ENCODE results near the gene CDT1.
"Not testable (repeated sequence)": the region's sequence is repeated elsewhere in the genome, so short reads cannot be mapped to it uniquely, and the experiment has no call there.

Gene CDT1

GRCh38 chr16:88816736-88817535 lies 13.3 kb downstream of the CDT1 start:
- no peak for DNase-seq (ENCODE audit: low spot score)

GRCh38 chr16:88817785-88818574 lies 14.4 kb downstream of the CDT1 start:
- no peak for DNase-seq (ENCODE audit: low spot score)

DNA sequence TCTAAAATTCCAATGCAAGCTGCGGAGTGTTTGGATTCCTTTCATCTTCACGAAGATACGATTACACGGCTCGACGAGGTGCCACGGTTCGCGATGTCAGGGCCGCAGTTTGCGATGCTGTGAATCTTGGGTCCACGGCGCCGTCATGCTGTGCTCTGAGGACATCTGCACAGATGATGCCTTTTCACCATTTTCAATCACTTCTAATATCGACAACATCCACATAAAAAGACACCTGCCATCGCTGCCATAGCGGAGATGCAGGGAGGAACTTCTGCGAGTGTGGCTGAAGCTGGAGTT lies 14.9 kb downstream of the CDT1 start:
- DNase-seq (ENCODE audit: low spot score): no peak

- DNase-seq (ENCODE audit: low spot score): no peak
Measured at GRCh38 chr16:88819126-88819525, 15.5 kb downstream of the CDT1 start.

GRCh38 chr16:88820385-88821025 lies 16.9 kb downstream of the CDT1 start:
- no peak for DNase-seq (ENCODE audit: low spot score)

- no peak for DNase-seq (ENCODE audit: low spot score)
Measured at GRCh38 chr16:88821168-88821850, 17.7 kb downstream of the CDT1 start.

DNA sequence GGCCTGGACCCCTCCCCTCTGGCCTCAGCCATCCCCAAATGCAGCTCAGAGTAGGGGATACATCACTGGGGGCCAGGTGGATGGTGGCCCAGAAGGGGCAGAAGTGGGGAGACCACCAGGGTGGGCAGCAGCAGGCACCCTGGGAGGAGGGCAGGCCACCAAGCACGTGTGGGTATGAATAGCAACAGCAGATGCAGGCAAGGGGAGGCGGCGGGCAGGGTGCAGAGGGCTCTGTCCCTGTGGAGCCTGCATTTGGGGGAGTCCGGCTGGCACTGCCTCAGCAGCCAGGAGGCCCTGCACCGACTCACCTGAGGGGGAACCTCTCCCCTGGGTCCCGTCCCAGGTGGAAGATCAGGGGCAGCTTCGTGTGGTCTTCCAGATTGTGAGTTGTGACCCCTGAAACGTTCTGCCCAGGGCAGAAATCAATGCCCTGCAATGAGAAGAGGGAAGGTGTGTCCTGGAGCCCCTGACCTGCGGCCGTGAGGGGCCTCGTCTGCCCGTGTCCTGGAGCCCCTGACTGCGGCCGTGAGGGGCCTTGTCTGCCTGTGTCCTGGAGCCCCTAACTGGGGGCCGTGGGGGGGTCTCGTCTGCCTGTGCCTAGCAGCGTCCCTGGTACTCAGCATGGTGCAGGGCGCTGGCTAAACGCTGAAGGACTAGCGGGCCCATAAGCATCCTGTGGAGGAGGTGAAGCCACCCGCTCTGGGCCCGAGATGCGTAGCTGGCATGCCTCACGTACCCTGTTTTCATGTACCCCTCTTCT lies 18.9 kb downstream of the CDT1 start:
- no peak for DNase-seq (ENCODE audit: low spot score)

GRCh38 chr16:88823646-88824045 lies 20.1 kb downstream of the CDT1 start:
- DNase-seq (ENCODE audit: low spot score): not testable (repeated sequence)

DNA sequence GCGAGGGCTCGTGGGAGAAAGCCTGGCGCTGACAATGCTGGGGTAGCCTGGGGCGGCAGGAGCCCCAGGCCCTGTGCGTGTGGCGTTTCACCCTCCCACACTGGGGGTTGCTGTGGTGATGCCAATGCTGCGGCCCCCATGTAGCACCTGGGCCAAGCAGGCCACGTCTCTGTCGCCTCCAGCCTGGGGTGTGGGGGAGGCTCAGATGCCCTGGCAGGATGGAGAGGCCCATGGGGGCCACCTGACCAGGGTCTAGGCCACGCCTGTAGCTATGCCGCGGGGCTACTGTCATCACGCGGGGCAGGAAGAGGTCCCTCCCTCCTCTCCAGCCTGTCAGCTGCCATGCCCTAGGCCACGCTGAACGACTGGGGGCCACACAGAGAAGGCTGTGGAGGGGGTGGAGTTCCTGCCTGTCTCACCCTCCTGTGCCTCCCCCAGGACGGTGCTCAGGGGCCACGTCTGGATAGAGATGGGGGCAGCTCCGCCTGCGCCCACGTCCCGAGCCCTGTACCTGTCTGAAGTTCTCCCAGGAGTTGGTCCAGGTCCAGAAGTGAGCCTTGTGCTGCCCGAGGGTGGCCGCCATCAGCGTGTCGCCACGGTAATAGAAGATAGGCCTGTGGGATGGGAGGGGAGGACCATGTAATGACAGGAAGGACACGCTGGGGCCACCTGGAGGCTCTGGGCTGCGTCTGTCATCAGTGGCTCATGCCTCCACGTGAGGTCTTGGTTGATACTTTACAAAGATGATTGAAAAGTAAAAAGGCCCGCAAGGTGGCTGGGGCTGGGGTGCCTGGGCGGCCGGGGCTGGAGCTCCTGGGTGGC lies 20.9 kb downstream of the CDT1 start:
- DNase-seq (ENCODE audit: low spot score): no peak

GRCh38 chr16:88825146-88825545 lies 21.6 kb downstream of the CDT1 start:
- no peak for DNase-seq (ENCODE audit: low spot score)

- no peak for DNase-seq (ENCODE audit: low spot score)
Measured at GRCh38 chr16:88826070-88826840, 22.7 kb downstream of the CDT1 start.

- no peak for DNase-seq (ENCODE audit: low spot score)
Measured at GRCh38 chr16:88827727-88828126, 24.1 kb downstream of the CDT1 start.

DNA sequence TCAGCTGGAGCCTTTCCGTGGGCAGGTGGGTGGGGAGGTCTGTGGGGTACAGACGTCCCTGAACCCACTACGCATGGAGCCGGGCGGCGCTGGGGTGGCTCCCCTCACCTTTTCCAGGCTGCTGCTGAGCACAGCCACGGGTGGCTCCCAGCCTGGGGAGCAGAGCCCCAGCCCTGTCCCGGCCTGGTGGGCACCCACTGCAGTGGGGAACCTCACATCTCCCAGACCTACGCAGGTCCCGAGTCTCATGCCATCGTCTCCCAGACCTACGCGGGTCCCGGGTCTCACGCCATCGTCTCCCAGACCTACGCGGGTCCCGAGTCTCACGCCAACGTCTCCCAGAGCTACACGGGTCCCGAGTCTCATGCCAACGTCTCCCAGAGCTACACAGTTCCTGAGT lies 25.1 kb downstream of the CDT1 start:
- DNase-seq (ENCODE audit: low spot score): no peak

DNA sequence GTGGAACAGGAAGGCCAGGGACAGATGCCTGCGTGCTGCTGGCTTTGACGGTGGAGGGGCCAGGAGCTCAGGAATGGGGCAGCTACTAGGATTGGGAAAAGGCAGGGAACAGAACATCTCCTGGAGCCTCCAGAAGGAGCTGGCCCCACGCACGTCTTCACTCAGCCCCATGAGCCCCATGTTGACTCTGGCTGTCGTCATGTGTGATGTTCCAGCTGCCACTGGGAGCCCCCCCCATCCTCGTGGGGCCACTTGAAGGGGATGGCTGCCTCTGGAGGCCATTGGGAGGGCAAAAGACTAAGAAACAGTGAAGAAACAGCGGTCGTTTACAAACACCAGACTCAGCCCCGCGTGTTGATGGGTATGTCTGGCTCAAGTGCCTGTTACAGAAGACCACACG lies 26.7 kb downstream of the CDT1 start:
- no peak for DNase-seq (ENCODE audit: low spot score)

- no peak for DNase-seq (ENCODE audit: low spot score)
Measured at GRCh38 chr16:88830783-88831182, 27.2 kb downstream of the CDT1 start.

GRCh38 chr16:88831838-88832237 lies 28.2 kb downstream of the CDT1 start:
- no peak for DNase-seq (ENCODE audit: low spot score)

DNA sequence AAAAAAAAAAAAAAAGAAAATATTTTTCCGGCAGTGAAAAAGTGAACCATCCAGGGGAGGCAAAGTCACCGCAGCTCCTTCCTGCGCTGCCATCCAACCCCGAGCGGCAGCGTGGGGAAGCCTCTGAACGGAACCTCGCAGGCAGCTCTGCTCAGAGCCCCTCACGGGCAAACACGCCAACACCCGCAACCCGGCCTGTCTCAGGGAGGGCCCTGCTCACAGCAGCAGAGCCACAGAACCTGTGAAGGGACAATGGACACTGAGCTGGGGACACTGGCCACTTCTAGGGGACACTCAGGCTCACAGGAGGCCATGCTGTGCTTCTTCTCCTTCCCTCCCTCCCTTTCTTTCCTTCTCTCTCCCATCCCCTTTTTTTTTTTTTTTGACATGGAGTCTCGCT lies 29.5 kb downstream of the CDT1 start:
- no peak for DNase-seq (ENCODE audit: low spot score)

DNA sequence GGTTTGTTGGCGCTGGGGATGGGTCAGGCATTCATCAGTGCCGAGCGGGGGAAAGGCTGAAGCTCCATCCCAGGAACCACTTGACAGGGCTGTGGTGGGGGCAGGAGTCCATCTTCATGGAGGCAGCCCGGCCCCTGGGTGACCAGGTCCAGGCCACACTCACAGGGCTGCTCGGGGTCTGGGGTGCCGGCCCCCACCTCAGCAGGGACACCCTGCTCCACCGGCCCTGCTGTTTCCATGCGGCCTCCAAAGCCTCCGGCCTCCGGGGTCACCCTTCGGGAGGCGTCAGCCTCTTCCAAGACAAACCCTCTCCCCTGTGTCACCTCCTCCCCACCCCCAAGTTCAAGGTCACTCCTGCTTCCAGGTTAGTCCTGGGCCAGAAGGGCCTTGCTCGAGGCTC lies 31.1 kb downstream of the CDT1 start:
- DNase-seq (ENCODE audit: low spot score): no peak

- DNase-seq (ENCODE audit: low spot score): no peak
Measured at GRCh38 chr16:88835383-88835782, 31.8 kb downstream of the CDT1 start.

DNA sequence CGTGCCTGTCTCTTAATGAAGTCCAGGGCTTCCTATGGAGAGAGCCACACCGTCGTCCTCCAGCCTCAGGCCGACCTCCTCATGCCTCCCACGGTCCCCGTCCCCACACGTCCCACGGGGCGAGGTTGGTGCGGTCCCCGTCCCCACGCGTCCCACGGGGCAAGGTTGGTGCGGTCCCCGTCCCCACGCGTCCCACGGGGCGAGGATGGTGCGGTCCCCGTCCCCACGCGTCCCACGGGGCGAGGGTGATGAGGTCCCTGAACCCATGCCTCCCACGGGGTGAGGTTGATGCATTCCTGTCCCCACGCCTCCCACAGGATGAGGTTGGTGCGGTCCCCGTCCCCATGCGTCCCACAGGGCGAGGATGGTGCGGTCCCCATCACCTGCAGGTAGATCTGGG lies 32.2 kb downstream of the CDT1 start:
- no peak for DNase-seq (ENCODE audit: low spot score)

All from CD4-positive, alpha-beta T cell treated with Interleukin-2 at 100 ng/mL for 4 hours (primary cell).